ENCODE data around the gene IL17C.

- TF ChIP-seq, protein P1, sequence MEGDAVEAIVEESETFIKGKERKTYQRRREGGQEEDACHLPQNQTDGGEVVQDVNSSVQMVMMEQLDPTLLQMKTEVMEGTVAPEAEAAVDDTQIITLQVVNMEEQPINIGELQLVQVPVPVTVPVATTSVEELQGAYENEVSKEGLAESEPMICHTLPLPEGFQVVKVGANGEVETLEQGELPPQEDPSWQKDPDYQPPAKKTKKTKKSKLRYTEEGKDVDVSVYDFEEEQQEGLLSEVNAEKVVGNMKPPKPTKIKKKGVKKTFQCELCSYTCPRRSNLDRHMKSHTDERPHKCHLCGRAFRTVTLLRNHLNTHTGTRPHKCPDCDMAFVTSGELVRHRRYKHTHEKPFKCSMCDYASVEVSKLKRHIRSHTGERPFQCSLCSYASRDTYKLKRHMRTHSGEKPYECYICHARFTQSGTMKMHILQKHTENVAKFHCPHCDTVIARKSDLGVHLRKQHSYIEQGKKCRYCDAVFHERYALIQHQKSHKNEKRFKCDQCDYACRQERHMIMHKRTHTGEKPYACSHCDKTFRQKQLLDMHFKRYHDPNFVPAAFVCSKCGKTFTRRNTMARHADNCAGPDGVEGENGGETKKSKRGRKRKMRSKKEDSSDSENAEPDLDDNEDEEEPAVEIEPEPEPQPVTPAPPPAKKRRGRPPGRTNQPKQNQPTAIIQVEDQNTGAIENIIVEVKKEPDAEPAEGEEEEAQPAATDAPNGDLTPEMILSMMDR (conservative IDR thresholded peaks at IDR 0.05; ENCODE audit: low read length): no peak
- no peak for TF ChIP-seq EZH2phosphoT487 (IDR thresholded peaks at IDR 0.05; ENCODE audit: borderline replicate concordance, low read depth, low read length)
These were observed 17.4 kb downstream of the IL17C start for GRCh38 chr16:88655733-88656281.
